Left hindlimb (tissue), 1 donor: ENCODE measurements around the gene CEBPB.
"Not testable (repeated sequence)": the region's sequence is repeated elsewhere in the genome, so short reads cannot be mapped to it uniquely, and the experiment has no call there.

ENCODE experiments used
- DNase-seq: peaks from one replicate; pipeline ENCODE4 v3.0.0-alpha.2; 2018

Gene CEBPB

GRCh38 chr20:50190251-50191064 lies at the start of gene CEBPB:
TSS of gene CEBPB (plus strand) at chr20:50190830. CDS start at chr20:50191034, 204 bp downstream.
- peak; percentile 93 for DNase-seq

GRCh38 chr20:50141018-50141675 lies 49.5 kb upstream of the CEBPB start:
- no peak for DNase-seq

DNA sequence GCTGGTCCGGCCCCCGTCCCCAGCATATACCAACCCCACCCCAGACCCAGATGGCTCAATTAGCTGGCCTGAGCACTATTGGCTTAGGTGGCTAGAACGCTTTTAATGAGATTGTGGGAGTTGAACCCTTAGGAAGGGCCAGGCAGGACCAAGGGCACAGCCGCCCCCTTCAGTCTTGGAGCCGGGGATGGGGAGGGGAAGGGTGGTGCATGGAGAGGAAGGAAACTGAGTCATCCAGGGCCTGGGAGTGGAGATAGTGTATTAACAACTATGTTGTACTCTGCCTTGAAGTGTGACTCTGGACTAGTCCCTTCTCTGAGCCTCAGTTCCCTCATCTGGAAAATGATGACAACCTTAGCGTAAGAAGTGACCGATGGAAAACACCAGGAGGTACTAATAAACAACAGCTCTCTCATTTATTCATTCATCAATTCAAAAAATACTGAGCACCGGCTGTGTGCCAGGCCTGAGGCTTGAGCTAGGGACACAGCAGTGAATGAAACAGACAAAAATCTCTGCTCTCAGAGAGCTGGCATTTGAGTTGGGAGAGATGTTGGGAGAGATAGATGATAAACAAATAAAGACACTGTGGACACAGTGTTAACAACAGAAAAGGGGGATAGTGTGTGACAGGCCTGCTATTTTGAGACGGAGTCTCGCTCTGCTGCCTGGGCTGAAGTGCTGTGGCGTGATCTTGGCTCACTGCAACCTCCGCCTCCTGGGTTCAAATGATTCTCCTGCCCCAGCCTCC lies 48.6 kb upstream of the CEBPB start:
- DNase-seq, result no peak

DNA sequence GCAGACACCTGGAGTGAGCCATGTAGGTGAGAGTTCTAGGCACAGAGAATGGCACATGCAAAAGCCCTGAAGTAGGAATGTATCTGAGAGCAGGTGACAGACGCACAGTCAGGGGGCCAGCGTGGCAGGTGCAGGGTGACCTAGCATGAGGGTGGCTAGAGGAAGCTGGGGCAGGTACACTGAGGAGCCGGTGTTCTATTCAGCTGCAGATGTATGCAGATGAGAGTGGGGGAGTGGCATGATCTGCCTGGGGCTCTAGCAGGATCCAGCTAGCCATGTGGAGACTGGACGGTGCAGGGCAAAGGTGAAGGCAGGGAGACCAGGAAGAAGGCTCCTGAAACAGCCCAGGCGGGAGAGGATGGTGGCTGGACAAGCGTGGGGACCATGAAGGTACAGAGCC lies 47.8 kb upstream of the CEBPB start:
- DNase-seq, result no peak

DNA sequence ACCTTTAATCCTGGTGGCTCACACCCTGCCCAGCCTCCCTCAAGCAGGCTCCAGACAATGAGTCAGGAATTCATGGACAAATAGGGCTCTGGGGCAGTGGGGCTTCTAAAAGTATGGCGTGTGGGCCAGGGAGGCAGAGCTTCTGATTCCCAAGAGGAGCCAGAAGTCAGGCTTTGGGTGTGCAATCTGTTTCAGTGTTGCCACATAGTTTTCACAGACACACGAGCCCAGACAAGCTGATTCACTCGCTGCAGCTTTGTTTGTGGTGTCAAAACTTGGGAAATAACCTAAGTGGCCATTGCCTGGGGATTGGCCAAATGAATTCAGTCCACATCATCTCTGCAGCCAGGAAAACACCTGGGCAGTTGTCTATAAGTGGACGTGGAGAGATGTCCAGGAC lies 46.3 kb upstream of the CEBPB start:
- DNase-seq, result no peak

GRCh38 chr20:50145566-50145965 lies 45.1 kb upstream of the CEBPB start:
- no peak for DNase-seq

GRCh38 chr20:50146214-50146613 lies 44.4 kb upstream of the CEBPB start:
- DNase-seq, result no peak

GRCh38 chr20:50146732-50147662 lies 43.6 kb upstream of the CEBPB start:
- DNase-seq, result no peak

- peak; percentile 32 for DNase-seq
Measured at GRCh38 chr20:50149481-50150254, 41.0 kb upstream of the CEBPB start.

- no peak for DNase-seq
Measured at GRCh38 chr20:50151034-50151743, 39.4 kb upstream of the CEBPB start.

GRCh38 chr20:50152394-50153152 lies 38.1 kb upstream of the CEBPB start:
- DNase-seq, result no peak

- no peak for DNase-seq
Measured at GRCh38 chr20:50153153-50153499, 37.5 kb upstream of the CEBPB start.

DNA sequence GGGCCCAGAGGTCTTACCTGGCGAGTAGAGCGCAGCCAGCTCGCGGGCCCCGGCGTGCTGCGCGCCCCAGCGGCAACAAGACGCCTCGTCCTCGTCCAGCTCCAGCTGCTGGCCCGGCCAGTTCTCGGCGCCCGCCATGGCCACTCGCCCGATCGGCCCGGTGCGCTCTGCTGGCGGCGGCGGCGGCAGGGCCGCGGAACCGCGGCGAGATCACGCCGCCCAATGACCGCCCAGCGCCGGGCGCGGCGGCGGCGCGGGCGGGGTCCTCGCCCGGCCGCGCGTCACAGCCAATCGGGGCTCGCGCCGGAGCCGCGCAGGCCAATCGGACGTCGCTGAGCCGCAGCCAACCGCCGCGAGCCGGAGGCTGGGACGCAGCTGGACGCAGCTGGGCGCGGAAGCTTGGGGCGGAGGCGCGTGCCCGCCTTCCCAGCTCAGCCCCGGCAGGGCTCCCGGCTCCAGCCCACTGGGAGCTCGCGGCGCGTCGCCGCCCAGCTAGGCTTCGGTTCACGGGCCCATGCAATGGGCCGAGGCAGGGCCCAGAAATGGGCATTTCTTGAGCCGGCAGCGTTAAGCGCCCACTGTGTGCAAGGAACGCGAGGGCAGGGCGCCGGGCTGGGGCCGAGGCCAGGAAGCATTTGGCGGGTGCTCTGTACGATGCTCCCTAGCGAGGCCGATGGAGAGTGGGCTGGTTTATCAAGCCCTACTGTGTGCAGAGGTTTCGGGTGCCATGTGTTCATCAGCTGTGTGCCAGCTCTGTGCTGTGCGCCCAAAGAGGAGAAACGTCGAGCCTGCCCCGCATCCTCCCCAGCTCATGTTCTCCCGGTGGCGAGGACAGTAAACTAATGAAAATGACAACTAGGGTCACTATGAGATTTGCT lies 36.9 kb upstream of the CEBPB start, which contains the start of gene PEDS1:
Gene PEDS1, minus strand, starts transcription at position 224 of the 878 bp plus-strand sequence. Its CDS starts 86 bp downstream, at position 138.
- peak; percentile 92 for DNase-seq

DNA sequence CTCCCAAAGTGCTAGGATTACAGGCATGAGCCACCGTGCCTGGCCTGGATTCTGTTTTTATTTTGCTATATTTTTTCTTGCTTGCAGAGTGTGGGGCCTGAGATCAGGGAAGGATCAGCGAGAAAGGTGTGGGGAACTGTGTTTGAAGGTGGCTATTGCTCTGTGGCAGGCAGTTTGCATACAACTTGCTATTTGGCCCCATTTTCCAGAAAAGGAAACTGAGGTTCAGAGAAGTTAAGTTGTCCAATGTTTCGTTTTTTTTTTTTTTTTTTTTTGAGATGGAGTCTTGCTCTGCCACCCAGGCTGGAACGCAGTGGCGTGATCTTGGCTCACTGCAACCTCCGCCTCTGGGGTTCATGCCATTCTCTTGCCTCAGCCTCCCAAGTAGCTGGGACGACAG lies 29.1 kb upstream of the CEBPB start:
- DNase-seq, result not testable (repeated sequence)

DNA sequence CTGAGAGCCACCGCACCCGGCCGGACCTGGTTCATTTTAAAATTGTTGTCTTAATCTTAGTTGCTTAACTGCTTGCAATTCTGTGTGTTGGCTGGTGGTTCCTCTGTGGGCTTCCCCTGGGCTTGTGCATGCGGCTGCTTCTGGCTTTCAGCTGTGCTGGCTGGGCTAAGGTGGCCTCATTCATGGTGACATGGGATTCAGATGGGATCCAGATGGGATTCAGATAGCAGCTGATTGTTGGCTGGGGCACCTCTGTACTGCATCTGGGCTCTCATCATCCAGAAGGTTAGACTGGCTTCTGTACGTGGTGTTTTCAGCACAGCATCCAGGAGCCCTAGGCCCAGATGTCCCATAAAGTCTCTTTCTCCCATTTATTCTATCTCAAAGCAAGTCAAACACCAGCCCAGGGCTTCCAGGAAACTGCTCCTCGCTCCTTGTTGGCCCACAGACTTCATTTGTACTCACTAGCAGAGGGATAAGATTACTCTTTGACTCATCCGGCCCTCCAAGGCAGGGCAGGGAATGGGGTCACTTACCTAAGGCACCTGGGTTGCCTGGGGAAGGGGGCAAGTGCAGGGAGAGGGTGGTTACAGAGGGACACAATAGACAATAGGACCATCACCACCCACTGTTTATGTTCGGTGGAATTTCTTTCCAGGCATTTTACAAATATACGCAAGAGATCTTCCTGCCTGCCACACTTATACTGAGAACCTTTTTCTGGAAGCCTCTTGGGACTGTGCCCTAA lies 26.9 kb upstream of the CEBPB start:
- no peak for DNase-seq

DNA sequence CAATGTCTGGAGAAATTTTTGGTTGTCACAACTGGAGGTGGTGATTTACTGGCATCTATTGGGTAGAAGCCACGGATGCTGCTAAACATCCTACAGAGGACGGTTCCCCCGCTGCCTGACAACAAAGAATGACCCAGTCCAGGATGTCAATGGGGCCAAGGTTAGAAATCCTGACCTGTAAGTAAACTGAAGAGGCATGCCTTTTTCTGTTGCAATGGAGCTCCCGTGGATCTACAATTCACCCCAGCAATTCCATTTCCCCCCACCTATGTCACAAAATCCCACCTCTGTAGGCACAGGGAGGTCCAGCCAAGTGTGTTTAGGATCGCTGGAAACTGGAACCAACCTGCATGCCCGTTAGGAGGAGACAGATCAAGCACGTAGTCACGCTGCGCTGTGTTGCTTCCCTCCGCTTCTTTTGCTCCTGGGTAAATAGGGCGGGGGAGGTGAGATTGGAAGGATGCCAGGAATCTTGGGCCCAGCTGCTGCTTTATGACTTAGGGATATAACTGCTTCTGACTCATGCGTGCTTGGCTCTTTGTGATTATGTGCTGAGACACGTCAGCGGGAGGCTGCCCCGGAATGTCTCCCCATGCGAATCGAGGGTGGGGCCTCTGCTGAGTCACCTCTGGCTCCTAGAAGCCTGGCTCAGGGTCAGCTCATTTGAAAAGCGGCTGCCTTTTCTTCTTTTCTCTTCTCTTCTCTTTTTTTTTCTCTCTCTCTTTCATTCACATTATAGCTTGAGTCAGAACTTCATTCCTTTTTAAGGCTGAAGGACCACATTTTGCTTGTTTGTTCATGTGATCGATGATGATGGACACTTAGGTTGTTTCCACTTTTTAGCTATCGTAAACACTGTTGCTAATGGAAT lies 24.7 kb upstream of the CEBPB start:
- peak; percentile 97 for DNase-seq

DNA sequence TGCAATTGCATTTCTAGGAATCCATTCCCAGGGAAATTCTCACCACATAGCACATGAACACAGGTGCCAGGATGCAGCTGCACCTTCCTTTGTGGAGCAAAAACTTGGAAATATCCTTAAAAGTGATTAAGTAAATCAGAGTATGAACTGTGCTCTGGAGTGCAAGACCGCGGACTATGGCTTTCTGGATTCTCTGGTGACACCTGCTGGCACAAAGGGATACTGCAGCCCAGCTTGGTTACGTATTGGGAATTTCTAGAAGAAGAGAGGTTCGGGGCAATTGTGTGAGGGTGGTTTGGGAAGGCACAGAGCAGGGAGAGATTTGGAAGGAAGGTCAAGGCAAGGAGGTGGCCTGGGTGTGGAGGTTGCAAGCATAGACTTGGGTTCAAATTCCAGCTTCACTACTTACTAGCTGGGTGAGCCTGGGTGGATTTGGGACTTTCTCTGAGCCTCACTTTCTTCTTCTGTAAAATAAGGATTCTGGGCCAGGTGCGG lies 21.3 kb upstream of the CEBPB start:
- peak; percentile 74 for DNase-seq
